Adrenal gland (tissue), 12 donors: Measurements from ENCODE around the gene IMMP2L. TPM values are rescaled to one million over a fixed set of nuclear protein-coding genes. Genes with fewer than 3 reads are reported as not detected.

Source experiments
- DNase-seq, 7 donors: peaks; one replicate each; pipeline ENCODE4 v3.0.0-alpha.2; 2019 to 2020
- H3K27ac ChIP-seq, 5 donors: fragments of 200-600 bp; sonication (generic) in 4 of 5; 1 replicate in 3 of 5; 2 replicates in 2 of 5; pipeline versions ENCODE4 v1.5.1 to v1.8.0; 2016 to 2020; ENCODE audit warnings: mild to moderate bottlenecking in 1 of 5
- H3K27me3 ChIP-seq: fragments of 200-600 bp; 2 replicates; pipeline ENCODE4 v1.8.0; 2021
- H3K36me3 ChIP-seq, 2 donors: fragments of 200-600 bp; replicated peaks in 1 of 2; 1 replicate in 1 of 2; 2 replicates in 1 of 2; pipeline versions ENCODE4 v1.5.1 to v1.8.0; 2018 to 2022
- H3K4me1 ChIP-seq, 2 donors: fragments of 200-600 bp; replicated peaks in 1 of 2; 1 replicate in 1 of 2; 2 replicates in 1 of 2; pipeline versions ENCODE4 v1.5.1 to v1.8.0; 2018 to 2021
- H3K4me3 ChIP-seq, 4 donors: fragments of 200-600 bp; sonication (generic) in 3 of 4; one replicate each; pipeline ENCODE4 v1.5.1; 2016 to 2018
- H3K9me3 ChIP-seq, 3 donors: fragments of 200-600 bp; sonication (generic) in 1 of 3; replicated peaks in 1 of 3; 1 replicate in 2 of 3; 2 replicates in 1 of 3; pipeline versions ENCODE4 v1.5.1 to v1.8.0; 2016 to 2021
- POLR2A ChIP-seq, 2 donors: fragments of 450-650 bp; IDR thresholded peaks; one replicate each; pipeline ENCODE4 v1.6.1; 2017; ENCODE audit warnings: antibody characterized with exemption in 2 of 2, mild to moderate bottlenecking in 2 of 2, moderate library complexity in 1 of 2
- WGBS, 4 donors: extraction: QIAGEN DNeasy Blood & Tissue Kit in 2 of 4; methylation state at CpG; one replicate each; pipeline versions ENCODE4 v1.1.5 to v1.1.7; 2013 to 2017; 5-methylcytosine and 5-hydroxymethylcytosine counted together
- intact Hi-C, 2 donors: fragments of 100-400 bp; cut with DNase I; formaldehyde crosslinking; loops; one replicate each; pipeline versions ENCODE4 v1.14.1 to v1.15.0; 2022 to 2023
- polyA plus RNA-seq, 3 donors: library from polyadenylated mRNA; stranded (reverse); fragments of 200-250 nt in 2 of 3; fragments of 350-450 nt in 1 of 3; fragmentation: Illumina TruSeq in 1 of 3; extraction: RNeasy Lipid Tissue Mini Kit (QIAGEN cat#74804) in 1 of 3; gene quantifications; one replicate each; pipeline ENCODE4 v1.2.3, GENCODE V29; 2013 to 2014
- total RNA-seq, 9 donors: library from RNA; depleted of rRNA in 4 of 9; stranded (reverse); fragments of >200 nt in 4 of 9; fragments of 120-200 nt in 1 of 9; fragmentation: NEBNext Ultra II Directional in 1 of 9; extraction: Animal tissue kit (Norgen Biotek cat#: 25700) in 1 of 9; gene quantifications; one replicate each; pipeline versions ENCODE4 v1.1.0 to v1.2.4, GENCODE V29; 2013 to 2023
- TF ChIP-seq, protein P1 (sequence below), 6 experiments: fragments of 450-650 bp in 4 of 6; fragments of 200-600 bp in 2 of 6; sonication (generic) in 1 of 6; IDR thresholded peaks; 1 replicate in 5 of 6; 2 replicates in 1 of 6; pipeline versions ENCODE4 v1.5.1 to v1.8.0; 2016 to 2021; ENCODE audit warnings: antibody characterized with exemption in 6 of 6, mild to moderate bottlenecking in 2 of 6, moderate library complexity in 1 of 6
- donor health status: healthy with polysubstance abuse.
- donor health status: Bipolar disorder and iron deficiency.
- donor health status: DM: yes; HTN: yes; CAD: no.
- donor health status: DM: no; HTN: no; CAD: no.
- donor health status: DM: no; HTN: no; CAD: no.
- donor health status: DM: yes; HTN: yes; CAD: no.

The IMMP2L gene
- total and polyA plus RNA-seq, 12 donors, result 13.4 to 34.1 (median 25.3) TPM

DNA sequence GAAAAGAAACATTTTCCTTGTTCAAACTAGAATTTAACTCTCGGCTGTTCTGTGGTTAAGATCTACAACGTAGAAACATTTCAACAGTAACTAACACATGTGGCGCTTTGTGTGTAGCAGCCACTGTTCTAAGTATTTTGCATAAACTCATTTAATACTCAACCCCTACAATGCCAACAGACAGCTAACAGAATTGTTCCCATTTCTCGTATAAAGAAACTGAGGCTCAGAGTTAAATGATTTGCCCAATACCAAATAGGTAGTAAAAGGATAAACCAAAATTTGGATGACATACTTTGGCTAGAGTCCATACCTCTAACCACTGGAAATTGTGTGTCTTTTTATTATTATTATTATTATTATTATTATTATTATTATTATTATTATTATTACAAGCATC, 543.8 kb downstream of the IMMP2L start:
- TF ChIP-seq POLR2A (IDR thresholded peaks at IDR 0.05), result no peak
- TF ChIP-seq, protein P1, sequence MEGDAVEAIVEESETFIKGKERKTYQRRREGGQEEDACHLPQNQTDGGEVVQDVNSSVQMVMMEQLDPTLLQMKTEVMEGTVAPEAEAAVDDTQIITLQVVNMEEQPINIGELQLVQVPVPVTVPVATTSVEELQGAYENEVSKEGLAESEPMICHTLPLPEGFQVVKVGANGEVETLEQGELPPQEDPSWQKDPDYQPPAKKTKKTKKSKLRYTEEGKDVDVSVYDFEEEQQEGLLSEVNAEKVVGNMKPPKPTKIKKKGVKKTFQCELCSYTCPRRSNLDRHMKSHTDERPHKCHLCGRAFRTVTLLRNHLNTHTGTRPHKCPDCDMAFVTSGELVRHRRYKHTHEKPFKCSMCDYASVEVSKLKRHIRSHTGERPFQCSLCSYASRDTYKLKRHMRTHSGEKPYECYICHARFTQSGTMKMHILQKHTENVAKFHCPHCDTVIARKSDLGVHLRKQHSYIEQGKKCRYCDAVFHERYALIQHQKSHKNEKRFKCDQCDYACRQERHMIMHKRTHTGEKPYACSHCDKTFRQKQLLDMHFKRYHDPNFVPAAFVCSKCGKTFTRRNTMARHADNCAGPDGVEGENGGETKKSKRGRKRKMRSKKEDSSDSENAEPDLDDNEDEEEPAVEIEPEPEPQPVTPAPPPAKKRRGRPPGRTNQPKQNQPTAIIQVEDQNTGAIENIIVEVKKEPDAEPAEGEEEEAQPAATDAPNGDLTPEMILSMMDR (IDR thresholded peaks at IDR 0.05), result no peak
- H3K4me1 ChIP-seq, result peaks cover 0 to 9% of the 10 kb centered on the region in 2 donors
- H3K27ac ChIP-seq, result no peak overlapping the region
- no peaks in the 10 kb centered on the region for H3K36me3 ChIP-seq
- DNase-seq, result no peak
- no peaks in the 10 kb centered on the region for H3K9me3 ChIP-seq
- 94 to 98% (median 96%) methylated on average over 4 of the region's 4 CpGs for WGBS, 4 donors
- H3K4me3 ChIP-seq, result no peak overlapping the region
- intact Hi-C loops, result no loop called here
- H3K27me3 ChIP-seq, result no peaks in the 10 kb centered on the region

DNA sequence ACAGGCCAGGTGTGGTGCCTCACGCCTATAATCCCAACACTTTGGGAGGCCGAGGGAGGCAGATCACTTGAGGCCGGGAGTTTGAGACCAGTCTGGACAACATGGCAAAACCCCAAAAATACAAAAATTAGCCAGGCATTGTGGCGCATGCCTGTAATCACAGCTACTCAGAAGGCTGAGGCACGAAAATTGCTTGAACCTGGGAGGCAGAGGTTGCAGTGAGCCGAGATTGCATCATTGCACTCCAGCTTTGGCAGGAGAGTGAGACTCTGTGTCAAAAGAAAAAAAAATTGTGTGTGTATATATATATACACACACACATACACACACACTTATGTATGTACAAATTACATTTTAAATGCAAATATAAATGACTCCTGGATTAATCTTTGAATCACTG, 548.2 kb downstream of the IMMP2L start:
- 80 to 85% (median 83%) methylated on average over 6 of the region's 6 CpGs for WGBS, 4 donors
- Histone ChIP-seq H3K9me3 (no peaks in the 10 kb centered on the region), H3K4me1 (peaks cover 0 to 17% of the 10 kb centered on the region in 2 donors), H3K27me3 (no peaks in the 10 kb centered on the region), H3K4me3 (no peak overlapping the region), H3K36me3 (no peaks in the 10 kb centered on the region), H3K27ac (no peak overlapping the region)
- intact Hi-C loops, result no loop called here
- peak in 2 of 7 donors; percentile 8 to 12 for DNase-seq
- TF ChIP-seq, protein P1 (IDR thresholded peaks at IDR 0.05), result no peak
- TF ChIP-seq POLR2A (IDR thresholded peaks at IDR 0.05), result no peak

DNA sequence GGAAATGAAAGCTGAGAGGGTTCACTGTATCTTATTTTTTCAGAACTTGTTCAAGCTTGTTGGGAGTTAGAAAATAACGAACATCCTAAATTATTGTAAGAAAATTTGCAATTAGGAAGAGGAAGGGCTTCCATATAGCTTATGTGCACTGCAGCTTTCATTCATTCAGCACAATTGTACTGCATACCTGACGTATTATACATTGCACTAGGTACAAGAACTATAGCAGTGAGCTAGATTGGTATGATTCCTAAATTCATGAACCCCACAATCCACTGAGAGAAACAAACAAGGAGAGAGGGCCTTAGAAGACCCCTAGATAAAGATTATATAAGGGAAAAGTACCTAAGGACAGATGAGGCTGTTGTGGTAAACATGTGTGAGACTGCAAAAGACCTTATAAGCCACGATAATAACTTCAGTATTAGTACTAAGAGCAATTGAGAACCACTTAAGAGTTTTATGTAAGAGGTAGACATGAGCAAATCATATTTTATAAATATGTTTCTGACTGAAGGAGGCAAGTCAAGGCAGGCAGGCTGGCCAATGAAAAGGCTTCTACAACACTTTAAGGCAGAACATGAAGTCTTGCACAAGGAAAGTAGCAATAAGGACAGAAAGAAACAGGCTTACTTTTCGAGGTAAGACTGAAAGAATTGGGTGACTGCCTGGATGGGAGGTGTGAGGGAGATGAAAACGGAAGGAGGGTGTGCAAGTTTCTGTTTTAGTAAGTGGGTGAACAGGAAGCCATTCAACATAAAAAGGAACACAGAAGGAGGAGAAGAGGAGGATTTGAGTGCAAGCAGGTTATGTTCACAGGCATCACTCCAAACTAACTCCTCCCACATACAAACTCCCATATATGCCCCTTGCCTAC, 549.3 kb downstream of the IMMP2L start:
- Histone ChIP-seq H3K9me3 (no peaks in the 10 kb centered on the region), H3K27ac (no peak overlapping the region), H3K4me1 (peaks cover 0 to 17% of the 10 kb centered on the region in 2 donors), H3K27me3 (no peaks in the 10 kb centered on the region), H3K36me3 (no peaks in the 10 kb centered on the region), H3K4me3 (no peak overlapping the region)
- intact Hi-C loops, result no loop called here
- TF ChIP-seq, protein P1 (IDR thresholded peaks at IDR 0.05), result no peak
- TF ChIP-seq POLR2A (IDR thresholded peaks at IDR 0.05), result no peak
- whole genome bisulfite sequencing, 4 donors, result 67 to 77% (median 74%) methylated on average over 5 of the region's 5 CpGs
- DNase-seq, result no peak

DNA sequence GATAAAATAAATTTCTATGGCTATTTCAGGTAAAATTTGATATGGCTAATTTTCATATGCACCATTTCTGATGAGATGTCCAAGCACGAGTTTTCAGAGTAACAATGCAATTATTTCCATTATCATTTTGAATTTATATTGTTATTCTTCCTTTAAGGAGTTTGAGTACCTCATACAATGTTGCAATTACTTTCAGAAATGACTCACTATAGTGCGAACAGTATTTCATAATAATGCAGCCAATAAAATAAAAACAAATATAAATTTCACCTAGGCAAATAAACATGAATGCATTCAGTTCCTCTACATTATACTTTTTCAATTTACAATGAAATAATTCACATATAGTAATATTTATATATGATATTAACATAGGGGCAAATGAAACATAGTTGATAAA, 550.1 kb downstream of the IMMP2L start:
- H3K4me3 ChIP-seq, result no peak overlapping the region
- intact Hi-C loops, result no loop called here
- WGBS, 4 donors, result 51 to 60% (median 55%) methylated on average over 2 of the region's 2 CpGs
- no peak for DNase-seq
- H3K9me3 ChIP-seq, result no peaks in the 10 kb centered on the region
- no peaks in the 10 kb centered on the region for H3K36me3 ChIP-seq
- no peak overlapping the region for H3K27ac ChIP-seq
- peaks cover 0 to 17% of the 10 kb centered on the region in 2 donors for H3K4me1 ChIP-seq
- no peaks in the 10 kb centered on the region for H3K27me3 ChIP-seq
- no peak for TF ChIP-seq POLR2A (IDR thresholded peaks at IDR 0.05)
- TF ChIP-seq, protein P1 (IDR thresholded peaks at IDR 0.05), result no peak
